Measurements from ENCODE around the gene ZNF84. TPM values are rescaled to one million over a fixed set of nuclear protein-coding genes. Genes with fewer than 3 reads are reported as not detected.

The ZNF84 gene
- total RNA-seq, 2 donors from 2014 or later = 17.3 to 24.7 TPM

DNA sequence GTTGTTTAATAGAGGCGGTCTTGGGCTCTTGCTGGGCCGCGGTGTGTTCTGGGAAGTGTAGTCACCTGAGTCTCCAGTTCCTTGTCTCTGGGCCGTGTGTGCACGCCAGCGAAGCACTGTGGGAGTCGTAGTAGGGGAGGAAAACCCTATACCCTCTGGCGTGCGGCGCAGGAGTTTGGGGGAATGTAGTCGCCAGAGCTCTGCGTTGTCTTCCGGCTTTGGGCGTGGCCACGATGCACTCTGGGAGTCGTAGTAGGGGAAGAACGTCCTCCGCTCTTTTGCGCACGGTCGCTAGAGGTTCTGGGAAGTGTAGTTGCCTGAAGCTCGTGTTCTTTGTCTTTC is 42.7 kb downstream of the ZNF84 start:
- peaks cover 41 to 60% of the 10 kb centered on the region in 2 donors for H3K36me3 Mint-ChIP-seq (ENCODE audit: insufficient read depth in 2 of 2)
- H3K4me1 Mint-ChIP-seq (ENCODE audit: low read depth) = peaks cover 10% of the 10 kb centered on the region

DNA sequence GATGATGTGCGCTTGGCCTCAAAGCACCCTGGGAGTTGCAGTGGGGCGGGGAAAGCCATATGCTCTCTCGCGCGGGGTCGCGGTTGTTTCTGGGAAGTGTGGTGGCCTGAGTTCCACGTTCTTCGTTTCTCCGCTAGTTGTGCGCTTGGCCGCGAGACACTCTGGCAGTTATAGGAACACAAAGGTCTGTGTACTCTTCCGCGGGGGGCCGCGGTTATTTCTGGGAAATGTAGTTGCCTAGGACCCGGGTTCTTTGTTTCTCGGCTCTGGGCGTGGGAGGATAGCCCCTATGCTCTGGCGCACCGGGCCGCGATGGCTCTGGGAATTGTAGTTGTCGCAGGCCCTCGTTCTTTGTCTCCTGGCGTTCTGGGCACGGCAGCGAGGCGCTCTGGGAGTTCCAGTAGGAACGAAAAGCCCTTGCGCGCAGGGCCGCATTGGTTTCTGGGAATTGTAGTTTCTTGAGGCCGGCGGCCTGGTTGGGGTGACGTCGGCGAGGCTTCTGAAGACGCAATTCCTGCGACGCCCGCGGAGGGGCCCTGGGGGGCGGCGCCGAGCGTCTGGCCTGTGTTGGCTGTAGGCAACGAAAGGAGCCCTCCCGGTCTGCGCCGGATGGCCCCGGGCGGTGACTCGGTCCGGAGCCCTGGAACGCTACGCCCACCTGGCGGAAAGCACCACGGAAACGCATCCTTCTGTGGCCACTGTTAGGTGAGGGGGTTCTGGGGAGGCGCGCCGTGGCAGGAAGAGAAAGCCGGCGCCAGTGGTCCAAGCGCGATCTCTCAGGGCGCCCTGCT is 43.3 kb downstream of the ZNF84 start, which contains the start of gene ZNF140:
Gene ZNF140, plus strand, starts transcription at position 556 of the 791 bp plus-strand sequence. CDS start 398 bp downstream, outside the sequence.
- Mint-ChIP-seq H3K9me3 (peaks cover 18 to 25% of the 10 kb centered on the region in 2 donors), H3K4me3 (no peak within 1 kb of the TSS), H3K4me1 (ENCODE audit: low read depth) (peaks cover 10% of the 10 kb centered on the region), H3K27me3 (ENCODE audit: low read depth) (no peaks in the 10 kb centered on the region), H3K36me3 (ENCODE audit: insufficient read depth in 2 of 2) (peaks cover 41 to 63% of the 10 kb centered on the region in 2 donors), H3K27ac (no peak within 1 kb of the TSS)
- peak; percentile 77 to 79 for ATAC-seq (replicated peaks in 1 of 2)
- DNase-seq = peak; percentile 97

More for the DNA sequence above, 42.7 kb downstream of the ZNF84 start:
- no peak overlapping the region for H3K27ac Mint-ChIP-seq
- no peak overlapping the region for H3K4me3 Mint-ChIP-seq
- H3K9me3 Mint-ChIP-seq = peaks cover 19 to 27% of the 10 kb centered on the region in 2 donors
- DNase-seq (peak; percentile 95 to 98), ATAC-seq (replicated peaks in 1 of 2) (peak; percentile 81 to 85)
- H3K27me3 Mint-ChIP-seq (ENCODE audit: low read depth) = no peaks in the 10 kb centered on the region

- no peaks in the 10 kb centered on the region for H3K27me3 Mint-ChIP-seq (ENCODE audit: low read depth)
- H3K4me1 Mint-ChIP-seq (ENCODE audit: low read depth) = peaks cover 10% of the 10 kb centered on the region
- peaks cover 18 to 25% of the 10 kb centered on the region in 2 donors for H3K9me3 Mint-ChIP-seq
- no peak for ATAC-seq (replicated peaks in 1 of 2)
- H3K4me3 Mint-ChIP-seq = no peak overlapping the region
- no peak overlapping the region for H3K27ac Mint-ChIP-seq
- peak; percentile 3 to 12 for DNase-seq
- peaks cover 43 to 64% of the 10 kb centered on the region in 2 donors for H3K36me3 Mint-ChIP-seq (ENCODE audit: insufficient read depth in 2 of 2)
Observed at GRCh38 chr12:133081159-133081780, 44.0 kb downstream of the ZNF84 start.

DNA sequence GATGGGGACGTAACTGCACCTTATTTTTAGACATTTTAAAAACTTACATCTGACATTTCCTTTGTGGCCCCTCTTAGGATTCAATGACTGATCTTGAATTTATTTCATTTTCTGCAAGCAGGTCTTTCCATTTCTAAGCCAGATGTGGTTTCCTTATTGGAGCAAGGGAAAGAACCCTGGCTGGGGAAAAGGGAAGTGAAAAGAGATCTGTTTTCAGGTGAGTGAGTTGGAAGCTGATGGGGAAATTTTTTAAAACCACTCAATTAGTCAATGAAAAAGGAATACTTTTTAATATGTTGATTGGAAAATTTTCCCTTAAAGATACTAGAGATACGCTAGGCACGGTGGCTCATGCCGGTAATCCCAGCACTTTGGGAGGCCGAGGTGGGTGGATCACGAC is 46.0 kb downstream of the ZNF84 start:
- Mint-ChIP-seq H3K27me3 (ENCODE audit: low read depth) (no peaks in the 10 kb centered on the region), H3K36me3 (ENCODE audit: insufficient read depth in 2 of 2) (peaks cover 41 to 69% of the 10 kb centered on the region in 2 donors), H3K4me1 (ENCODE audit: low read depth) (peaks cover 10% of the 10 kb centered on the region), H3K27ac (no peak overlapping the region), H3K9me3 (peaks cover 15 to 19% of the 10 kb centered on the region in 2 donors), H3K4me3 (peak overlapping the region in 1 of 2 donors; percentile 32)
- DNase-seq (no peak), ATAC-seq (replicated peaks in 1 of 2) (no peak)

GRCh38 chr12:133105620-133106019 is 68.3 kb downstream of the ZNF84 start:
- Mint-ChIP-seq H3K4me1 (ENCODE audit: low read depth) (no peaks in the 10 kb centered on the region), H3K27ac (no peak overlapping the region), H3K9me3 (peaks cover 20 to 33% of the 10 kb centered on the region in 2 donors), H3K4me3 (no peak overlapping the region), H3K27me3 (ENCODE audit: low read depth) (no peaks in the 10 kb centered on the region), H3K36me3 (ENCODE audit: insufficient read depth in 2 of 2) (peaks cover 52 to 91% of the 10 kb centered on the region in 2 donors)
- no peak for DNase-seq
- no peak for ATAC-seq (replicated peaks in 1 of 2)

GRCh38 chr12:133106253-133106652 is 68.9 kb downstream of the ZNF84 start:
- Mint-ChIP-seq H3K4me1 (ENCODE audit: low read depth) (no peaks in the 10 kb centered on the region), H3K27ac (no peak overlapping the region), H3K27me3 (ENCODE audit: low read depth) (no peaks in the 10 kb centered on the region), H3K36me3 (ENCODE audit: insufficient read depth in 2 of 2) (peaks cover 52 to 92% of the 10 kb centered on the region in 2 donors), H3K4me3 (no peak overlapping the region), H3K9me3 (peaks cover 20 to 33% of the 10 kb centered on the region in 2 donors)
- ATAC-seq (replicated peaks in 1 of 2) (no peak), DNase-seq (no peak)

DNA sequence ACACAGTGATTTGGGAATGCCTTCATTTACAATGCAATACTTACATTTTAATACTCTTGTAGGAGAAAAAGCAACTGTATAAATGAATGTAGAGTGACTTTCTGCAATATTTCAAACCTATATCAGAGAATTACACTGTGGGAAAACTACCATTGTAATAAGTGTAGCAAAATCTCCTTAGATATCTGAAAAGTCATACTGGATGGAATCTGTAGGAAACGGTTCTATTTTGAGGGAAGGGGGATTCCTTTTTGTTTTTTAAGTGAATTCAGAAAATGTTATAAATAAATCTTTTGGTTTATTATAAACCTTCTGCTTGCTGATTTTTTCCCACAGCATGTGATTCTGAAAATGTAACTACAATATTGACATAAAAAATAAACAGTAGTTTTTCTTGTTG is 69.8 kb downstream of the ZNF84 start:
- Mint-ChIP-seq H3K4me3 (no peak overlapping the region), H3K9me3 (peaks cover 20 to 32% of the 10 kb centered on the region in 2 donors)

GRCh38 chr12:133108150-133108549 is 70.8 kb downstream of the ZNF84 start:
- no peaks in the 10 kb centered on the region for H3K4me1 Mint-ChIP-seq (ENCODE audit: low read depth)
- peaks cover 46 to 80% of the 10 kb centered on the region in 2 donors for H3K36me3 Mint-ChIP-seq (ENCODE audit: insufficient read depth in 2 of 2)
- H3K27ac Mint-ChIP-seq = no peak overlapping the region
- peaks cover 20 to 29% of the 10 kb centered on the region in 2 donors for H3K9me3 Mint-ChIP-seq
- H3K4me3 Mint-ChIP-seq = no peak overlapping the region
- DNase-seq (no peak), ATAC-seq (replicated peaks in 1 of 2) (no peak)
- no peaks in the 10 kb centered on the region for H3K27me3 Mint-ChIP-seq (ENCODE audit: low read depth)

More for the DNA sequence above, 69.8 kb downstream of the ZNF84 start:
- no peak overlapping the region for H3K27ac Mint-ChIP-seq
- H3K36me3 Mint-ChIP-seq (ENCODE audit: insufficient read depth in 2 of 2) = peaks cover 50 to 86% of the 10 kb centered on the region in 2 donors
- DNase-seq (no peak), ATAC-seq (replicated peaks in 1 of 2) (no peak)
- H3K4me1 Mint-ChIP-seq (ENCODE audit: low read depth) = no peaks in the 10 kb centered on the region
- H3K27me3 Mint-ChIP-seq (ENCODE audit: low read depth) = no peaks in the 10 kb centered on the region

Other genes with a start within 250 kb of the ZNF84 start
- gene GOLGA3, start 208.6 kb upstream of the ZNF84 start, total RNA-seq = 10 to 100 TPM; 58.2 to 60.4 TPM
- 10 to 100 TPM; 68.3 to 72.3 TPM for gene CHFR, start 149.9 kb upstream of the ZNF84 start, total RNA-seq
- gene ZNF605, start 81.2 kb upstream of the ZNF84 start, total RNA-seq = 1 to 10 TPM; 6.8 to 8.7 TPM
- 10 to 100 TPM; 22.9 to 24.1 TPM for gene ZNF26, start 51.1 kb upstream of the ZNF84 start, total RNA-seq
- 10 to 100 TPM; 24.6 to 31.7 TPM for gene ZNF140, start 43.4 kb downstream of the ZNF84 start, total RNA-seq
- gene ZNF891, start 92.8 kb downstream of the ZNF84 start, total RNA-seq = 1 to 10 TPM; 1.8 to 2.2 TPM
- 10 to 100 TPM in 1 of 2 donors, 1 to 10 TPM in 1; 9.3 to 14.2 TPM for gene ZNF10, start 93.1 kb downstream of the ZNF84 start, total RNA-seq
- gene ZNF268, start 144.0 kb downstream of the ZNF84 start, total RNA-seq = 10 to 100 TPM; 16.7 to 18.8 TPM
- gene ANHX, start 198.4 kb downstream of the ZNF84 start, total RNA-seq = not detected